Suppressor macrophage treated with lipopolysaccharide for 4 hours (primary cell): ENCODE data around the gene NBPF1.
"Not testable (repeated sequence)": the region's sequence is repeated elsewhere in the genome, so short reads cannot be mapped to it uniquely, and the experiment has no call there.

Experiments used
- DNase-seq: peaks from one replicate; pipeline ENCODE4 v3.0.0-alpha.2; 2020

NBPF1 gene

GRCh38 chr1:16641159-16641975, 28.0 kb upstream of the NBPF1 start:
- DNase-seq = not testable (repeated sequence)

GRCh38 chr1:16639091-16640031, 26.0 kb upstream of the NBPF1 start:
- not testable (repeated sequence) for DNase-seq

GRCh38 chr1:16637941-16638778, 24.8 kb upstream of the NBPF1 start:
- DNase-seq = not testable (repeated sequence)

- not testable (repeated sequence) for DNase-seq
Measured at GRCh38 chr1:16636551-16637195, 23.3 kb upstream of the NBPF1 start.

- not testable (repeated sequence) for DNase-seq
Measured at GRCh38 chr1:16635959-16636358, 22.6 kb upstream of the NBPF1 start.

GRCh38 chr1:16633540-16634282, 20.3 kb upstream of the NBPF1 start:
- DNase-seq = not testable (repeated sequence)

- not testable (repeated sequence) for DNase-seq
Measured at GRCh38 chr1:16632044-16632850, 18.9 kb upstream of the NBPF1 start.

GRCh38 chr1:16631248-16632043, 18.1 kb upstream of the NBPF1 start:
- DNase-seq = no peak

GRCh38 chr1:16630661-16631247, 17.4 kb upstream of the NBPF1 start:
- no peak for DNase-seq

GRCh38 chr1:16629916-16630530, 16.7 kb upstream of the NBPF1 start:
- DNase-seq = not testable (repeated sequence)

GRCh38 chr1:16628361-16629111, 15.2 kb upstream of the NBPF1 start:
- DNase-seq = no peak

GRCh38 chr1:16626409-16626983, 13.1 kb upstream of the NBPF1 start:
- not testable (repeated sequence) for DNase-seq

GRCh38 chr1:16625497-16626408, 12.4 kb upstream of the NBPF1 start:
- no peak for DNase-seq

GRCh38 chr1:16623812-16624719, 10.7 kb upstream of the NBPF1 start:
- not testable (repeated sequence) for DNase-seq

- DNase-seq = not testable (repeated sequence)
Measured at GRCh38 chr1:16623337-16623736, 10.0 kb upstream of the NBPF1 start.
